Measurements from ENCODE around the gene EGFR.

- TF ChIP-seq CTCF (IDR thresholded peaks at IDR 0.05), result no peak
- no peak for TF ChIP-seq POLR2A (IDR thresholded peaks at IDR 0.05)
Measured at GRCh38 chr7:55078465-55079372, 59.9 kb downstream of the EGFR start.

Measured in uterus (tissue), 2 donors.